HK-2 (cell line): ENCODE data around the gene LDLRAD1.
"Not testable (repeated sequence)": the region's sequence is repeated elsewhere in the genome, so short reads cannot be mapped to it uniquely, and the experiment has no call there.

Source experiments
- DNase-seq: peaks from one replicate; pipeline ENCODE4 v3.0.0-alpha.2; 2018; ENCODE audit not compliant: unreplicated experiment

LDLRAD1 gene, protein sequence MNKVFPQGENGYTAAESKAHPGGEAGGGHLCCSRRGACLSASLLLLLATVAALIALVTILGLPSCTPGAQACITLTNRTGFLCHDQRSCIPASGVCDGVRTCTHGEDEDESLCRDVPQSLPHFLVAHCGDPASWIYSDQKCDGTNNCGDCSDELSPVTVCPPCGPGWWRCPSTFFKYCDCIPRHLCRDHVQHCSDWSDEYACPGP

GRCh38 chr1:54017979-54018378 lies at the start of gene LDLRAD1:
Gene LDLRAD1 (minus strand): TSS chr1:54018186. CDS start chr1:54018112, 74 bp downstream.
- no peak for DNase-seq

DNA sequence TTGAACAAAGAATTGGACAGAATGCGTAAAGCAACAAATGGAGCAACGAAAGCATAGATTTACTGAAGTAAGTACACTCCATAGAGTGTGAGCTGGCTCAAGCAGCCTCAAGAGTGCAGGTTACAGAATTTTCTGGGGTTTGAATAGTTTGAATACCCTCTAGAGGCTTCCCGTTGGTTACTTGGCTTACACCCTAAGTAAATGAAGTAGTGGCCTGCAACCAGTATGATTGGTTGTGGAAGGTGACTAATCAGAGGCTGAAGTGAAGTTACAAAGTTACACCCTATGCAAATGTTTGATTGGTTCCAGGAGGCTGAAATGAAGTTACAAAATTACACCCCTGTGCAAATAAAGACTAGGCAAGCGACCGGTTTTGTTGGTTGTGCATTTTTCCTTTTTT lies 46.3 kb upstream of the LDLRAD1 start:
- no peak for DNase-seq

DNA sequence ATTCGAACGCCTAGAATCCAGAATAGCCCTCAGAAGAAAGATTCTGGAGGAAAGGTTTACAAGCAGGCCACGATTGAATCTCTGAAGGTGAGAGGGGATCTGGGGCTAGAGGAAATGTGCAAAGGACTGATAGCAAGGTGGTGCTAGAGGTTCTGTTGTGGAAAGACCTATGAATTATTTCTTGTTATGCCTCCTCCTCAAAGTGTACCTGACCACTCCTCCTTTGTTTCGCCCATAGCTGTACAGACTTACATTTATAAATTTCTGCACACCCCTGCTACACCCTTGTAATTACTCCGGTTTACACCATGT lies 36.4 kb upstream of the LDLRAD1 start:
- no peak for DNase-seq

- no peak for DNase-seq
These were observed 35.9 kb upstream of the LDLRAD1 start for GRCh38 chr1:54053745-54054437.

- peak; percentile 99 for DNase-seq
These were observed 35.2 kb upstream of the LDLRAD1 start, which contains the start of the genes TCEANC2 and TMEM59 for GRCh38 chr1:54052934-54053744. Gene TCEANC2 (plus strand): TSS chr1:54053608. CDS start chr1:54054423, 815 bp downstream. Gene TMEM59 (minus strand): TSS chr1:54053204. CDS start chr1:54053188, 16 bp downstream.

DNA sequence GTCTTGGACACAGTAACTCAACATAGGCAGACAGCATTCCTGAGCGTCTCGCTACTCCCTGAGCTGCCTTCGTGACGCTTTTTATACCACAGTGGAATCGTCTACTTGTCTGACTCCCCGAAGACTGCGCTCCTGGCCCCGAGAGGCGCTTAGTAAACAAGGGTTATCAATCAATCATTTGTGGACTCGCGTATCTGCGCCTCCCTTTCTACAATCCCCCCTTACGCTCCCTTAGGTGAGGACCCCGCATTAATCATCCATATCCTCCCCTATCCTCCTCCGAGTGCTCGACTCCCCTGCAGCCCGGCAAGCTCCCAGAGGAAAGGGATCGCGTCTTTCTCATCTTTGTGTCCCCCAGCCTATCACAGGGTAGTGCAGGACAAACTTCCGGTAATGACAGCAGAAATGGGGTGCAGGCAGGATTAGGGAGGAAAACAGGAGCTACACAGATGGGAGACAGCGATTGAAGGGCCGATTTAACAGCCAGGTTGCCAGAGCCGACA lies 34.5 kb upstream of the LDLRAD1 start:
- DNase-seq = peak; percentile 45

GRCh38 chr1:54051933-54052430 lies 34.0 kb upstream of the LDLRAD1 start:
- peak; percentile 4 for DNase-seq

GRCh38 chr1:54050435-54050834 lies 32.4 kb upstream of the LDLRAD1 start:
- DNase-seq = not testable (repeated sequence)

DNA sequence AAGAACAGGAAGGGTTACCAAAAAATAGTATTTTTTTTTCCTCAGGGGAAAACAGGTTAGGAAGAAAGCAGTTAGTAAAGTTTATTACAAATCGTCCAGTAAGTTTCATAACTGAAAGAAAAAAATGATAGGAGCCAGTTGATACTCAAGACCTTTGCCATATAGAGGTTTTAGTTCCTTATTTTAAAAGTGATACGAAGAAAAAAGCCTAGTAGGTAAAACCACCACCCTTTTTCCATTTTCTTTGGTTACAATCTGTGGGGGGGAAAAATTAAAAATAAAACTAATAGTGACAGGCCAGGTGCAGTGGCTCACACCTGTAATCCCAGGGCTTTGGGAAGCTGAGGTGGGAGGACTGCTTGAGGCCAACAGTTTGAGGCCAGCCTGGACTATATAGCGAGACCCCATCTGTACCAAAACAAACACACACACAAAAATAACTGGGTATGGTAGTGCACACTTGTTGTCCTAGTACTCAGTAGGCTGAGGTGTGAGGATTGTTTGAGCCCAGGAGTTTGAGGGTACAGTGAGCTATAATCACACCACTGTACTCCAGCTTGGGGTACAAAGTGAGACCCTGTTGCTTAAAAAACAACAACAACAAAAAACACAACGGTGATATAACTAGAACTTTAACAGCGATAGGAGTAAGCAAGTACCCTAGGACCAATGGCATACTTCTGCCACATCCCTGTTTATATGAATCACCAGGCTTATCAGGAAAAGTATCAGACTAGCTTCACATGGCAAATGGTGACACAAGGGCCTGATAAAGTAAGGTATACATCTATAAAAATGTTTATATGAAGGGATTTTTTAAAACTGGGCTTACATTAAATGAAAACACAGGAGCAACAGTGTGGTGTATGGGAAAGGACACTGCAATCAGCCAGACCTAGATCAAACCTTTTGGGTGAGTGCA lies 29.7 kb upstream of the LDLRAD1 start:
- no peak for DNase-seq

GRCh38 chr1:54046671-54047383 lies 28.8 kb upstream of the LDLRAD1 start:
- DNase-seq = no peak

DNA sequence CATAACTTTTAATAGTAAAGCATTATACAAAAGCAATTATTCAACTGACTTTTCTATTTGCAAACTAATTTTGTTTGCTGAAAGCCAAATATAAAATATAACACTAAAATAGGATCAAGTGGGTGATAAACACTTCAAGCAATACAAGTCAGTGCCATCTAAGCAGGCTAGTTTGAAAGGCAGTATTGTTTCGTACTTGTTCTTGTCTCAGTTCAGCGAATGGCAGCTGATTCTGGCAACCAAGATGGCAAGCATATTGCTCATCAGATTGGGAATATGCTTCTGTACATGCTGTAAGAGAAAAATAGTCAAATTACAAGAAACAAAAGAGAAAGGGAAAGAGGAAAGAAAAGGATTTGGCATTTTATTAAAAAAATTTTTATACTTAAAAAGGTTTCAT lies 27.5 kb upstream of the LDLRAD1 start:
- no peak for DNase-seq

DNA sequence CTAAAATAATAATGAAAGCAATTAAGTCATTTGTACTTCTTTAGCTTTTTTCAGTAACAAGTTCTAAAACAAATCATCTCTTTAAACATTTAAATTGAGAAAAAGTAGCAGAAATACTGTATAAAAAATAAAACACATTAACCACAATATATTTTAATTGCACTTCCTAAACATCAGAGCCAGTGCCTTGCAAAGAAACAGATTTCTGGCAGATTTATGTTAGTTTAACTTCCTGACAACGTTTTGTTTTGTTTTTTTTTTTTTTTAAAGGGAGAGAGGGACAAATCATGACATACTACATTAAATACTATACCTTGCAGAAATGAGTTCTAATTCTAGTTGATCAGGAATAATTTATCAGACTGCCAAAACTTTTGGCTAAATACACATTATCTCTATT lies 23.8 kb upstream of the LDLRAD1 start:
- no peak for DNase-seq

GRCh38 chr1:54037476-54037875 lies 19.5 kb upstream of the LDLRAD1 start:
- no peak for DNase-seq

DNA sequence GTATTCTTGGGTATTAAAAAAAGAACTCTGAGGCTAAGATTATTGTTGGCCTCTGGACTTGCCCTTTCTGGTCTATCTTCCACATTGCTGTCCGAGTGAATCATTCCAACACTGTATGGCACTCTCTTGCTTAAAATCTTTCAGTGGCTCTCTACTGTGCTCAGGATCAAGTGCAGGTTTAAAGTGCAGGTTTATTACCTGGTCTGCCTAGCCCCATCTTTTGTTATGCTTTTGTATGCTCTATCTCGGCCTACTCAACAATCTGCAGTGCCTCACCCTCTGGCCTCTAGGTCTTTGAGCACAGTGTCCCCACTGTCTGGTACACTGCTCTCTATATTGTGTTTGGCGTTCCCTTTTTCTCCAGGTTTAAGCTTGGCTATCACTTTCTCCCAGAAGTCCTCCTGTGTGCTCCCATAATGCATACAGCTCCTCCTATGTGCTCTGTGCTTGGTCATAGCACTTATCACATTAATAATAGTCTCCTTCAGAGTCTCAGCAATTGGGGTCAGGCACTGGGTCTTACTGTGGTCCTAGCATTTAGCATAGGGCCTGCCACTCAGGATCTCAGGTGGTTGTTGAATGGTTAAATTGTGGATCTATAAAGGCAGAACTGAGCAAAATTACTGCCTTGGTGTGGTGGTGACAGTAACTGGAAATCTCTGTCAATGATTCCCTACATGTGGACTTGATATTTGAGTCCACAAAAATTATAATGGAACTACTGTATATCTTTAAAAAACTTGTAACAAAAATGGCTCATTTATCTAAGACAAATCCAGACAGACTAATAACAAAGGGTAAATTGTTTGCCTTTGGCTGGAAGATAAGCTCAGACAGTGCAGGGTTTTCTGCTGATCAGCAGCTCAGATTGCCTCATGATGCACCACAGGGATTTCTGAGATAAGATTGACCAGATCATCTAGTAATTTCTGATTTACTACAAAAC lies 10.6 kb upstream of the LDLRAD1 start:
- no peak for DNase-seq

GRCh38 chr1:54027848-54028247 lies 9.9 kb upstream of the LDLRAD1 start:
- DNase-seq = no peak

DNA sequence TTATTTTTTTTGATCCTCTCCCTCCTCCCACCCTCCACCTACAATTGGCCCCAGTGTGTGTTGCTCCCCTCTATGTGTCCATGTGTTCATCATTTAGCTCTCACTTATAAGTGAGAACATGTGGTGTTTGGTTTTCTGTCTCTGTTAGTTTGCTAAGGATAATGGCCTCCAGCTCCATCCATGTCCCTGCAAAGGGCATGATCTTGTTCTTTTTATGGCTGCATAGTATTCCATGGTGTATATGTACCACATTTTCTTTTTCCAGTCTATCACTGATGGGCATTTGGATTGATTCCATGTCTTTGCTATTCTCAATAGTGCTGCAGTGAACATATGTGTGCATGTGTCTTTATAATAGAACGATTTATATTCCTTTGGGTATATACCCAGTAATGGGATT lies 6.8 kb upstream of the LDLRAD1 start:
- not testable (repeated sequence) for DNase-seq

GRCh38 chr1:54024358-54024757 lies 6.4 kb upstream of the LDLRAD1 start:
- DNase-seq = no peak

- DNase-seq = not testable (repeated sequence)
These were observed 1.7 kb upstream of the LDLRAD1 start for GRCh38 chr1:54019562-54020176.

DNA sequence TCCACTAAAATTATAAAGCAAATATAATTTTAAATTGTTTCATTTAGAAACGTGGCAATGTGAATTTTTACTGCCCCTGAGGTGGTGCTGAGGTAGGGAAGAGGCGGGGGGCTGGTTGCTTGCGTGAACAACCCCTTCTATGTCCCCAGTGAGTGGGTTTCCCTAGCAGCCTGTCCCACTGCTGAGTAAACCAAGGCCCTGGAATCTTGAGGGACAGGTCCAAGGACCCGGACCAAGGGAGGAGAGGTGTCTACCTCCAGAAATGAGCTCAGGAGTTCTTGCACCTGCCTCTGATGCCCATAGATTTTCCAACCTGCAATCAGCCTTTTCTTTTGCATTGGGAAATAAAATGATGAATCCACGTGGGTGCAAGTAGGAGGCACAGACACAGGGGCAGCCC lies 649 bp upstream of the LDLRAD1 start:
- no peak for DNase-seq
